Measurements from ENCODE around the gene SORCS2.

SORCS2 gene

GRCh38 chr4:7735395-7735794 lies 543.1 kb downstream of the SORCS2 start:
- H3K4me3 ChIP-seq (ENCODE audit: low read depth, low read length), result no peak overlapping the region
- H3K9ac ChIP-seq (ENCODE audit: low read depth, low read length), result no peak overlapping the region
- H3K27me3 ChIP-seq (ENCODE audit: control insufficient read depth, insufficient read depth, low read length), result no peaks in the 10 kb centered on the region
- H3K4me1 ChIP-seq (ENCODE audit: control insufficient read depth, insufficient read depth, low read length), result no peaks in the 10 kb centered on the region
- no peaks in the 10 kb centered on the region for H3K36me3 ChIP-seq (ENCODE audit: control insufficient read depth, insufficient read depth, low read length)
- H3K9me3 ChIP-seq (ENCODE audit: control insufficient read depth, insufficient read depth, low read length), result no peaks in the 10 kb centered on the region
- no peak overlapping the region for H3K27ac ChIP-seq (ENCODE audit: low read depth, low read length)

- Histone ChIP-seq H3K4me3 (ENCODE audit: low read depth, low read length) (no peak overlapping the region), H3K9ac (ENCODE audit: low read depth, low read length) (no peak overlapping the region), H3K9me3 (ENCODE audit: control insufficient read depth, insufficient read depth, low read length) (no peaks in the 10 kb centered on the region), H3K4me1 (ENCODE audit: control insufficient read depth, insufficient read depth, low read length) (no peaks in the 10 kb centered on the region), H3K27ac (ENCODE audit: low read depth, low read length) (no peak overlapping the region), H3K27me3 (ENCODE audit: control insufficient read depth, insufficient read depth, low read length) (no peaks in the 10 kb centered on the region), H3K36me3 (ENCODE audit: control insufficient read depth, insufficient read depth, low read length) (no peaks in the 10 kb centered on the region)
Measured at GRCh38 chr4:7735961-7736360, 543.6 kb downstream of the SORCS2 start.

GRCh38 chr4:7736436-7737267 lies 544.3 kb downstream of the SORCS2 start:
- H3K4me1 ChIP-seq (ENCODE audit: control insufficient read depth, insufficient read depth, low read length), result no peaks in the 10 kb centered on the region
- H3K36me3 ChIP-seq (ENCODE audit: control insufficient read depth, insufficient read depth, low read length), result no peaks in the 10 kb centered on the region
- no peaks in the 10 kb centered on the region for H3K9me3 ChIP-seq (ENCODE audit: control insufficient read depth, insufficient read depth, low read length)
- H3K27ac ChIP-seq (ENCODE audit: low read depth, low read length), result no peak overlapping the region
- H3K27me3 ChIP-seq (ENCODE audit: control insufficient read depth, insufficient read depth, low read length), result no peaks in the 10 kb centered on the region
- H3K4me3 ChIP-seq (ENCODE audit: low read depth, low read length), result no peak overlapping the region
- H3K9ac ChIP-seq (ENCODE audit: low read depth, low read length), result no peak overlapping the region

GRCh38 chr4:7737268-7737645 lies 544.9 kb downstream of the SORCS2 start:
- Histone ChIP-seq H3K9ac (ENCODE audit: low read depth, low read length) (no peak overlapping the region), H3K27ac (ENCODE audit: low read depth, low read length) (no peak overlapping the region), H3K4me1 (ENCODE audit: control insufficient read depth, insufficient read depth, low read length) (no peaks in the 10 kb centered on the region), H3K4me3 (ENCODE audit: low read depth, low read length) (no peak overlapping the region), H3K9me3 (ENCODE audit: control insufficient read depth, insufficient read depth, low read length) (no peaks in the 10 kb centered on the region), H3K27me3 (ENCODE audit: control insufficient read depth, insufficient read depth, low read length) (no peaks in the 10 kb centered on the region), H3K36me3 (ENCODE audit: control insufficient read depth, insufficient read depth, low read length) (no peaks in the 10 kb centered on the region)

GRCh38 chr4:7737752-7738457 lies 545.6 kb downstream of the SORCS2 start:
- Histone ChIP-seq H3K27ac (ENCODE audit: low read depth, low read length) (no peak overlapping the region), H3K4me1 (ENCODE audit: control insufficient read depth, insufficient read depth, low read length) (no peaks in the 10 kb centered on the region), H3K27me3 (ENCODE audit: control insufficient read depth, insufficient read depth, low read length) (no peaks in the 10 kb centered on the region), H3K9ac (ENCODE audit: low read depth, low read length) (no peak overlapping the region), H3K9me3 (ENCODE audit: control insufficient read depth, insufficient read depth, low read length) (no peaks in the 10 kb centered on the region), H3K4me3 (ENCODE audit: low read depth, low read length) (no peak overlapping the region), H3K36me3 (ENCODE audit: control insufficient read depth, insufficient read depth, low read length) (no peaks in the 10 kb centered on the region)

GRCh38 chr4:7738458-7739076 lies 546.2 kb downstream of the SORCS2 start:
- Histone ChIP-seq H3K27me3 (ENCODE audit: control insufficient read depth, insufficient read depth, low read length) (no peaks in the 10 kb centered on the region), H3K9ac (ENCODE audit: low read depth, low read length) (no peak overlapping the region), H3K4me1 (ENCODE audit: control insufficient read depth, insufficient read depth, low read length) (no peaks in the 10 kb centered on the region), H3K9me3 (ENCODE audit: control insufficient read depth, insufficient read depth, low read length) (no peaks in the 10 kb centered on the region), H3K36me3 (ENCODE audit: control insufficient read depth, insufficient read depth, low read length) (no peaks in the 10 kb centered on the region), H3K27ac (ENCODE audit: low read depth, low read length) (no peak overlapping the region), H3K4me3 (ENCODE audit: low read depth, low read length) (no peak overlapping the region)

- H3K36me3 ChIP-seq (ENCODE audit: control insufficient read depth, insufficient read depth, low read length), result no peaks in the 10 kb centered on the region
- no peaks in the 10 kb centered on the region for H3K27me3 ChIP-seq (ENCODE audit: control insufficient read depth, insufficient read depth, low read length)
- no peaks in the 10 kb centered on the region for H3K9me3 ChIP-seq (ENCODE audit: control insufficient read depth, insufficient read depth, low read length)
Measured at GRCh38 chr4:7739077-7739917, 547.0 kb downstream of the SORCS2 start.

GRCh38 chr4:7739918-7740865 lies 547.9 kb downstream of the SORCS2 start:
- Histone ChIP-seq H3K9me3 (ENCODE audit: control insufficient read depth, insufficient read depth, low read length) (no peaks in the 10 kb centered on the region), H3K9ac (ENCODE audit: low read depth, low read length) (no peak overlapping the region), H3K4me1 (ENCODE audit: control insufficient read depth, insufficient read depth, low read length) (no peaks in the 10 kb centered on the region), H3K27ac (ENCODE audit: low read depth, low read length) (no peak overlapping the region), H3K4me3 (ENCODE audit: low read depth, low read length) (no peak overlapping the region), H3K36me3 (ENCODE audit: control insufficient read depth, insufficient read depth, low read length) (no peaks in the 10 kb centered on the region), H3K27me3 (ENCODE audit: control insufficient read depth, insufficient read depth, low read length) (no peaks in the 10 kb centered on the region)

More at GRCh38 chr4:7739077-7739917, 547.0 kb downstream of the SORCS2 start:
- no peaks in the 10 kb centered on the region for H3K4me1 ChIP-seq (ENCODE audit: control insufficient read depth, insufficient read depth, low read length)
- no peak overlapping the region for H3K27ac ChIP-seq (ENCODE audit: low read depth, low read length)
- H3K9ac ChIP-seq (ENCODE audit: low read depth, low read length), result no peak overlapping the region
- H3K4me3 ChIP-seq (ENCODE audit: low read depth, low read length), result no peak overlapping the region

- Histone ChIP-seq H3K9ac (ENCODE audit: low read depth, low read length) (no peak overlapping the region), H3K27ac (ENCODE audit: low read depth, low read length) (no peak overlapping the region), H3K9me3 (ENCODE audit: control insufficient read depth, insufficient read depth, low read length) (no peaks in the 10 kb centered on the region), H3K27me3 (ENCODE audit: control insufficient read depth, insufficient read depth, low read length) (no peaks in the 10 kb centered on the region), H3K4me3 (ENCODE audit: low read depth, low read length) (no peak overlapping the region), H3K4me1 (ENCODE audit: control insufficient read depth, insufficient read depth, low read length) (no peaks in the 10 kb centered on the region), H3K36me3 (ENCODE audit: control insufficient read depth, insufficient read depth, low read length) (no peaks in the 10 kb centered on the region)
Measured at GRCh38 chr4:7740866-7741525, 548.7 kb downstream of the SORCS2 start.

All from HUES48 (cell line).